SK-N-SH (cell line): Measurements from ENCODE around the gene GPR3.

Experiments used
- EP300 ChIP-seq, 2 experiments: IDR thresholded peaks; 2 replicates each; pipeline versions ENCODE4 v1.4.0 to v1.6.1; 2012; ENCODE audit warnings: borderline replicate concordance in 1 of 2, low read depth in 1 of 2, low read length in 1 of 2
- EZH2phosphoT487 ChIP-seq: fragments of 200-600 bp; sonication (generic); IDR thresholded peaks from 2 replicates; pipeline ENCODE4 v1.6.1; 2017; ENCODE audit warnings: low read depth, mixed run types, mild to moderate bottlenecking, antibody characterized with exemption, moderate library complexity, borderline replicate concordance
- FOXJ3 ChIP-seq: sonication (generic); formaldehyde crosslinking; IDR thresholded peaks from 2 replicates; pipeline ENCODE4 v1.5.1; 2020; ENCODE audit warnings: mild to moderate bottlenecking, missing genetic modification reagents
- FOXM1 ChIP-seq: IDR thresholded peaks from 2 replicates; pipeline ENCODE4 v1.4.0; 2012; ENCODE audit warnings: low read depth, mild to moderate bottlenecking
- MAX ChIP-seq: IDR thresholded peaks from 2 replicates; pipeline ENCODE4 v1.4.0; 2012; ENCODE audit warnings: low read depth
- MXI1 ChIP-seq: IDR thresholded peaks from 2 replicates; pipeline ENCODE4 v1.6.1; 2012; ENCODE audit warnings: mild to moderate bottlenecking, low read depth, low read length, improper control_type of control experiment
- POLR2AphosphoS5 ChIP-seq: IDR thresholded peaks from 2 replicates; pipeline ENCODE4 v1.6.1; 2012; ENCODE audit warnings: low read depth, low read length
- REST ChIP-seq: IDR thresholded peaks from 2 replicates; pipeline ENCODE4 v1.6.1; 2012; ENCODE audit warnings: mild to moderate bottlenecking, low read depth, low read length, moderate library complexity
- RXRA ChIP-seq: IDR thresholded peaks from 2 replicates; pipeline ENCODE4 v1.4.0; 2012; ENCODE audit warnings: low read depth, mild to moderate bottlenecking, borderline replicate concordance
- SMC3 ChIP-seq: IDR thresholded peaks from 2 replicates; pipeline ENCODE4 v1.6.1; 2012; ENCODE audit warnings: low read depth, low read length, improper control_type of control experiment
- YY1 ChIP-seq: IDR thresholded peaks from 2 replicates; pipeline ENCODE4 v1.4.0; 2012; ENCODE audit warnings: low read depth, mild to moderate bottlenecking
- ZBTB33 ChIP-seq: IDR thresholded peaks from 2 replicates; pipeline ENCODE4 v1.4.0; 2012; ENCODE audit warnings: low read depth, borderline replicate concordance
- TF ChIP-seq, protein P1 (sequence below): fragments of 200-600 bp; sonication (generic); IDR thresholded peaks from 2 replicates; pipeline ENCODE4 v1.6.1; 2017; ENCODE audit warnings: antibody characterized with exemption, mild to moderate bottlenecking, moderate library complexity

GRCh38 chr1:27343639-27344025 lies 48.8 kb upstream of the GPR3 start:
- TF ChIP-seq, protein P1, sequence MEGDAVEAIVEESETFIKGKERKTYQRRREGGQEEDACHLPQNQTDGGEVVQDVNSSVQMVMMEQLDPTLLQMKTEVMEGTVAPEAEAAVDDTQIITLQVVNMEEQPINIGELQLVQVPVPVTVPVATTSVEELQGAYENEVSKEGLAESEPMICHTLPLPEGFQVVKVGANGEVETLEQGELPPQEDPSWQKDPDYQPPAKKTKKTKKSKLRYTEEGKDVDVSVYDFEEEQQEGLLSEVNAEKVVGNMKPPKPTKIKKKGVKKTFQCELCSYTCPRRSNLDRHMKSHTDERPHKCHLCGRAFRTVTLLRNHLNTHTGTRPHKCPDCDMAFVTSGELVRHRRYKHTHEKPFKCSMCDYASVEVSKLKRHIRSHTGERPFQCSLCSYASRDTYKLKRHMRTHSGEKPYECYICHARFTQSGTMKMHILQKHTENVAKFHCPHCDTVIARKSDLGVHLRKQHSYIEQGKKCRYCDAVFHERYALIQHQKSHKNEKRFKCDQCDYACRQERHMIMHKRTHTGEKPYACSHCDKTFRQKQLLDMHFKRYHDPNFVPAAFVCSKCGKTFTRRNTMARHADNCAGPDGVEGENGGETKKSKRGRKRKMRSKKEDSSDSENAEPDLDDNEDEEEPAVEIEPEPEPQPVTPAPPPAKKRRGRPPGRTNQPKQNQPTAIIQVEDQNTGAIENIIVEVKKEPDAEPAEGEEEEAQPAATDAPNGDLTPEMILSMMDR: no peak
- TF ChIP-seq FOXM1: no peak
- TF ChIP-seq MAX: no peak
- TF ChIP-seq ZBTB33: no peak
- no peak for TF ChIP-seq FOXJ3 (CRISPR knock-in tag)
- no peak for TF ChIP-seq YY1
- no peak for TF ChIP-seq EP300 (IDR thresholded peaks at IDR 0.05; ENCODE audit: borderline replicate concordance in 1 of 2, low read depth in 1 of 2, low read length in 1 of 2)
- no peak for TF ChIP-seq MXI1
- TF ChIP-seq POLR2AphosphoS5: no peak
- no peak for TF ChIP-seq REST
- no peak for TF ChIP-seq SMC3
- no peak for TF ChIP-seq RXRA
- no peak for TF ChIP-seq EZH2phosphoT487
